Natural killer cell (primary cell): ENCODE measurements around the gene RPS8. TPM values are rescaled to one million over a fixed set of nuclear protein-coding genes. Genes with fewer than 3 reads are reported as not detected.
A peak's percentile ranks its signal among the peaks of the same experiment; 100 is the strongest.

ENCODE experiments used
- ATAC-seq, 3 donors: fragments of 150-1000 bp in 2 of 3; fragments of 200-7000 bp in 1 of 3; cut with Tn5 transposase; 1 replicate in 1 of 3; 2 replicates in 2 of 3; pipeline ENCODE4 v1.10.0; 2021; ENCODE audit warnings: mild to moderate bottlenecking in 2 of 3, moderate library complexity in 2 of 3
- DNase-seq, 2 donors: peaks; one replicate each; pipeline versions ENCODE4 v3.0.0 to v3.0.0-alpha.2; 2013 to 2021; ENCODE audit warnings: mixed read lengths in 1 of 2
- H3K27ac ChIP-seq: one replicate; pipeline ENCODE4 v1.5.1; 2013; ENCODE audit warnings: mild to moderate bottlenecking, low read length
- H3K27me3 ChIP-seq: one replicate; pipeline ENCODE4 v1.6.1; 2013; ENCODE audit warnings: low read length; ENCODE audit not compliant: control insufficient read depth, insufficient read depth
- H3K36me3 ChIP-seq: one replicate; pipeline ENCODE4 v1.6.1; 2013; ENCODE audit warnings: low read length; ENCODE audit not compliant: control insufficient read depth, insufficient read depth
- H3K4me1 ChIP-seq: one replicate; pipeline ENCODE4 v1.6.1; 2013; ENCODE audit warnings: low read length; ENCODE audit not compliant: control insufficient read depth, insufficient read depth
- H3K4me3 ChIP-seq: one replicate; pipeline ENCODE4 v1.5.1; 2013; ENCODE audit warnings: low read length
- H3K9me3 ChIP-seq: one replicate; pipeline ENCODE4 v1.6.1; 2013; ENCODE audit warnings: low read length; ENCODE audit not compliant: control insufficient read depth, insufficient read depth
- H3K27ac Mint-ChIP-seq, 2 donors: one replicate each; pipeline ENCODE4 v1.8.0; 2022; ENCODE audit warnings: mild to moderate bottlenecking in 2 of 2, mixed read lengths in 2 of 2, moderate library complexity in 1 of 2
- H3K27me3 Mint-ChIP-seq, 2 donors: one replicate each; pipeline ENCODE4 v1.8.0; 2022; ENCODE audit warnings: low read depth in 2 of 2, mixed read lengths in 2 of 2
- H3K36me3 Mint-ChIP-seq: one replicate; pipeline ENCODE4 v1.8.0; 2022; ENCODE audit warnings: mixed read lengths
- H3K4me1 Mint-ChIP-seq, 2 donors: one replicate each; pipeline ENCODE4 v1.8.0; 2022; ENCODE audit warnings: mixed read lengths in 2 of 2
- H3K4me3 Mint-ChIP-seq: one replicate; pipeline ENCODE4 v1.8.0; 2022; ENCODE audit warnings: mild to moderate bottlenecking, moderate library complexity, mixed read lengths
- H3K9me3 Mint-ChIP-seq, 2 donors: one replicate each; pipeline ENCODE4 v1.8.0; 2022; ENCODE audit warnings: mixed read lengths in 2 of 2
- WGBS: methylation state at CpG from one replicate; pipeline ENCODE4 v1.1.7; 2013; ENCODE audit warnings: missing lambda C conversion rate; ENCODE audit not compliant: insufficient coverage; 5-methylcytosine and 5-hydroxymethylcytosine counted together
- intact Hi-C: fragments of 100-400 bp; cut with micrococcal nuclease; formaldehyde crosslinking; loops from one replicate; pipeline ENCODE4 v1.14.2; 2022
- total RNA-seq, 4 donors: library from RNA; stranded (reverse); fragments of 120-200 nt in 1 of 4; gene quantifications; one replicate each; pipeline versions ENCODE4 v1.2.3 to v1.2.4, GENCODE V29; 2013 to 2022
- TF ChIP-seq, protein P1 (sequence below): fragments of 200-600 bp; IDR thresholded peaks from one replicate; pipeline ENCODE4 v1.8.0; 2022; ENCODE audit warnings: antibody characterized with exemption

The RPS8 gene
- total RNA-seq, 3 donors from 2014 or later (not counting 1 experiment from before 2014, with no cell fraction given): 848 to 1,092 (median 1,009) TPM

GRCh38 chr1:44826375-44827196 lies 51.2 kb downstream of the RPS8 start:
- peaks cover 0 to under 1% of the 10 kb centered on the region in 2 donors for H3K4me1 Mint-ChIP-seq
- TF ChIP-seq, protein P1, sequence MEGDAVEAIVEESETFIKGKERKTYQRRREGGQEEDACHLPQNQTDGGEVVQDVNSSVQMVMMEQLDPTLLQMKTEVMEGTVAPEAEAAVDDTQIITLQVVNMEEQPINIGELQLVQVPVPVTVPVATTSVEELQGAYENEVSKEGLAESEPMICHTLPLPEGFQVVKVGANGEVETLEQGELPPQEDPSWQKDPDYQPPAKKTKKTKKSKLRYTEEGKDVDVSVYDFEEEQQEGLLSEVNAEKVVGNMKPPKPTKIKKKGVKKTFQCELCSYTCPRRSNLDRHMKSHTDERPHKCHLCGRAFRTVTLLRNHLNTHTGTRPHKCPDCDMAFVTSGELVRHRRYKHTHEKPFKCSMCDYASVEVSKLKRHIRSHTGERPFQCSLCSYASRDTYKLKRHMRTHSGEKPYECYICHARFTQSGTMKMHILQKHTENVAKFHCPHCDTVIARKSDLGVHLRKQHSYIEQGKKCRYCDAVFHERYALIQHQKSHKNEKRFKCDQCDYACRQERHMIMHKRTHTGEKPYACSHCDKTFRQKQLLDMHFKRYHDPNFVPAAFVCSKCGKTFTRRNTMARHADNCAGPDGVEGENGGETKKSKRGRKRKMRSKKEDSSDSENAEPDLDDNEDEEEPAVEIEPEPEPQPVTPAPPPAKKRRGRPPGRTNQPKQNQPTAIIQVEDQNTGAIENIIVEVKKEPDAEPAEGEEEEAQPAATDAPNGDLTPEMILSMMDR: no peak
- H3K36me3 ChIP-seq: no peaks in the 10 kb centered on the region
- H3K27me3 ChIP-seq: no peaks in the 10 kb centered on the region
- no peak overlapping the region for H3K4me3 Mint-ChIP-seq
- H3K9me3 Mint-ChIP-seq: no peaks in the 10 kb centered on the region
- H3K36me3 Mint-ChIP-seq: no peaks in the 10 kb centered on the region
- H3K4me1 ChIP-seq: peaks cover 11% of the 10 kb centered on the region
- no peak overlapping the region for H3K4me3 ChIP-seq
- intact Hi-C loops: no loop called here
- H3K27ac Mint-ChIP-seq: no peak overlapping the region
- no peak overlapping the region for H3K27ac ChIP-seq
- H3K9me3 ChIP-seq: no peaks in the 10 kb centered on the region
- H3K27me3 Mint-ChIP-seq: peaks cover 0 to 4% of the 10 kb centered on the region in 2 donors
- WGBS: 34% methylated on average over 24 of the region's 24 CpGs
- ATAC-seq (peak in 2 of 3 donors; percentile 26 to 37), DNase-seq (no peak)

- Histone ChIP-seq H3K9me3 (no peaks in the 10 kb centered on the region), H3K27ac (no peak overlapping the region), H3K27me3 (no peaks in the 10 kb centered on the region), H3K4me1 (peaks cover 11% of the 10 kb centered on the region), H3K36me3 (no peaks in the 10 kb centered on the region), H3K4me3 (no peak overlapping the region)
- Mint-ChIP-seq H3K9me3 (no peaks in the 10 kb centered on the region), H3K4me3 (no peak overlapping the region), H3K27me3 (peaks cover 0 to 4% of the 10 kb centered on the region in 2 donors), H3K36me3 (no peaks in the 10 kb centered on the region), H3K27ac (no peak overlapping the region), H3K4me1 (no peaks in the 10 kb centered on the region)
- TF ChIP-seq, protein P1: no peak
- ATAC-seq (no peak), DNase-seq (no peak)
- intact Hi-C loops: no loop called here
- WGBS: 89% methylated on average over 28 of the region's 28 CpGs
Measured at GRCh38 chr1:44827197-44828002, 52.1 kb downstream of the RPS8 start.

DNA sequence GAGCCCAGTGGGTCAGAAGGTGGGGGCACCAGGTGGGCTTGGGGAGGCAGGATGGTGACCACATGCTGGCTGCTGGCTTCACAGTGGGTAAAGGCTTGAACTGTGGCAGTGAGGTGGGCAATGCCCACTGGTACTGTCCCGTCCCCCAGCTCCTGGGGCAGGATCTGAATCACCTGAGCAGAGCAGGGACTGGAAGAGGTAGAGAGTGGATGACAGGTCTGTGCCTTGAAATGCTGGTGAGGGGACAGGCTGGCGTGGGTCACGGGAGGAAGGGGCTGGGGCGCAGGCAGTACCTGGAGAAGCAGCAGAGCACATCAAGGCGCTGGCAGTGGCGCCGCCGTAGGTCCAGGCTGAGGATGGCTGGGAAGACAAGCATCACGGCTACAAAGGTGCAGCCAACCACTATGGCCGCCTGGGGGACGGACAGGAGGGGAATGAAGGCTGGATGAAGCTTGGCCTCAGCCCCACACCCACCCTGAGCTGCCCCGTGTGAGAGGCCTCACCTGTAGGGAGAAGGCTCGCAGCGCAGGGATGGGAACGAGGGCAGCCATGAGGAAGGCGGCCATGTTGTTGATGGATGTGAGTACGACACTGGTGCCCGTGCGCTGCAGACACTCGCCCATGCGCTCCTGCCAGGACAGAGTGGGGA lies 52.8 kb downstream of the RPS8 start:
- Histone ChIP-seq H3K4me1 (peaks cover 11% of the 10 kb centered on the region), H3K36me3 (no peaks in the 10 kb centered on the region), H3K4me3 (no peak overlapping the region), H3K27ac (no peak overlapping the region), H3K9me3 (no peaks in the 10 kb centered on the region), H3K27me3 (no peaks in the 10 kb centered on the region)
- TF ChIP-seq, protein P1: no peak
- peaks cover 0 to 4% of the 10 kb centered on the region in 2 donors for H3K27me3 Mint-ChIP-seq
- no peaks in the 10 kb centered on the region for H3K9me3 Mint-ChIP-seq
- DNase-seq (no peak), ATAC-seq (no peak)
- H3K27ac Mint-ChIP-seq: no peak overlapping the region
- no peak overlapping the region for H3K4me3 Mint-ChIP-seq
- no peaks in the 10 kb centered on the region for H3K36me3 Mint-ChIP-seq
- intact Hi-C loops: no loop called here
- 97% methylated on average over 21 of the region's 21 CpGs for WGBS
- H3K4me1 Mint-ChIP-seq: no peaks in the 10 kb centered on the region

Other genes starting within 250 kb of the RPS8 start
- 1 to 10 TPM; 2.2 to 3.8 (median 3.3) TPM for gene TMEM53, start 101.1 kb upstream of the RPS8 start, total RNA-seq
- 10 to 100 TPM in 1 of 3 donors, 1 to 10 TPM in 2; 1.5 to 25.5 (median 5.0) TPM for gene ARMH1, start 100.8 kb upstream of the RPS8 start, total RNA-seq
- gene RNU5D-1, start 44.4 kb upstream of the RPS8 start, total RNA-seq: not detected
- 1 to 10 TPM in 1 of 3 donors, under 1 TPM in 2; 0.59 to 1.3 (median 0.93) TPM for gene KIF2C, start 35.7 kb upstream of the RPS8 start, total RNA-seq
- gene BEST4, start 12.6 kb downstream of the RPS8 start, total RNA-seq: under 1 TPM; 0.18 to 0.33 (median 0.28) TPM
- gene PLK3, start 24.8 kb downstream of the RPS8 start, total RNA-seq: 10 to 100 TPM; 39.5 to 89.2 (median 78.1) TPM
- 1 to 10 TPM in 1 of 3 donors, under 1 TPM in 1, not detected in 1; 0.96 to 1.2 TPM for gene DYNLT4, start 31.8 kb downstream of the RPS8 start, total RNA-seq
- 1 to 10 TPM; 4.4 to 5.7 (median 4.9) TPM for gene BTBD19, start 33.0 kb downstream of the RPS8 start, total RNA-seq
- 1 to 10 TPM; 1.8 to 3.1 (median 2.4) TPM for gene PTCH2, start 67.7 kb downstream of the RPS8 start, total RNA-seq
- gene EIF2B3, start 211.1 kb downstream of the RPS8 start, total RNA-seq: 10 to 100 TPM; 12.4 to 19.1 (median 14.3) TPM
- gene HECTD3, start 235.8 kb downstream of the RPS8 start, total RNA-seq: 10 to 100 TPM; 56.6 to 67.4 (median 64.4) TPM
- 10 to 100 TPM; 54.5 to 65.4 (median 56.6) TPM for gene UROD, start 236.7 kb downstream of the RPS8 start, total RNA-seq